ENCODE data around the gene KCNJ10. TPM values are rescaled to one million over a fixed set of nuclear protein-coding genes. Genes with fewer than 3 reads are reported as not detected.

Gene KCNJ10
- total and polyA plus RNA-seq, 2 donors (not counting 3 experiments of a cell fraction or from before 2014, with no cell fraction given): not detected

GRCh38 chr1:160022330-160023310 is 47.3 kb downstream of the KCNJ10 start:
- no peak overlapping the region for H3K27ac ChIP-seq (ENCODE audit: insufficient read depth, low read depth, low read length)
- H3K27me3 ChIP-seq (ENCODE audit: control insufficient read depth in 2 of 2, insufficient read depth in 2 of 2, low read length in 2 of 2): peaks cover 11 to 13% of the 10 kb centered on the region in 2 experiments
- no peak overlapping the region for H3K4me2 ChIP-seq (ENCODE audit: insufficient read depth, low read length)
- H3K4me3 ChIP-seq (replicated peaks in 1 of 3; ENCODE audit: insufficient read depth in 1 of 3, low read depth in 1 of 3, low read length in 3 of 3): no peak overlapping the region
- ChIA-PET CTCF (interaction anchor here (2.0 to 3.4 kb wide), 3 partner anchors 15 to 21 kb away, joined by 5 to 32 read pairs (median 13); no protein-coding TSS in a partner anchor), POLR2A (no interaction called here)
- H3K9ac ChIP-seq (replicated peaks; ENCODE audit: extremely low read depth, insufficient read depth, low read length): no peak overlapping the region
- dilution Hi-C loops (cut with MboI; ENCODE audit: extremely low pct_ligation_motif_present, low sequenced_read_pairs) (no loop called here), intact Hi-C loops (cut with micrococcal nuclease) (no loop called here)
- H3K36me3 ChIP-seq (ENCODE audit: control insufficient read depth in 2 of 2, extremely low read depth in 1 of 2, insufficient read depth in 2 of 2, low read length in 2 of 2): no peaks in the 10 kb centered on the region
- no peaks in the 10 kb centered on the region for H3K9me3 ChIP-seq (replicated peaks; ENCODE audit: control insufficient read depth, insufficient read depth, low read length)
- no peak overlapping the region for H2AFZ ChIP-seq (ENCODE audit: low read depth, low read length)
- no peak for FAIRE-seq
- H3K4me1 ChIP-seq (ENCODE audit: control insufficient read depth, extremely low read depth, insufficient read depth, low read length): no peaks in the 10 kb centered on the region
- H3K79me2 ChIP-seq (ENCODE audit: control insufficient read depth, insufficient read depth, low read length): no peaks in the 10 kb centered on the region
- no peaks in the 10 kb centered on the region for H4K20me1 ChIP-seq (replicated peaks; ENCODE audit: control insufficient read depth, extremely low read depth, insufficient read depth, low read length)
- no peak for TF ChIP-seq POLR2AphosphoS5 (IDR thresholded peaks at IDR 0.05; ENCODE audit: insufficient read depth, low read depth, low read length)
- TF ChIP-seq JUN (IDR thresholded peaks at IDR 0.05; ENCODE audit: borderline replicate concordance, insufficient read depth, insufficient read length, low read depth): no peak
- TF ChIP-seq EZH2 (IDR thresholded peaks at IDR 0.05; ENCODE audit: borderline replicate concordance, low read depth, low read length, severe bottlenecking): no peak
- TF ChIP-seq MYC (IDR thresholded peaks at IDR 0.05; ENCODE audit: low read depth, low read length): no peak
- no peak for TF ChIP-seq MAX (IDR thresholded peaks at IDR 0.05; ENCODE audit: insufficient read depth, insufficient read length)
- no peak for TF ChIP-seq GATA2 (IDR thresholded peaks at IDR 0.05; ENCODE audit: insufficient read depth, insufficient read length, low read depth, low read length)
- TF ChIP-seq POLR2A (IDR thresholded peaks at IDR 0.05; ENCODE audit: low read depth, low read length): no peak
- TF ChIP-seq FOS (IDR thresholded peaks at IDR 0.05; ENCODE audit: borderline replicate concordance, insufficient read depth, low read length): no peak
- TF ChIP-seq CTCF (IDR thresholded peaks at IDR 0.05; ENCODE audit: extremely low read depth in 1 of 2, insufficient read depth in 1 of 2, low read depth in 1 of 2, low read length in 2 of 2): no peak
- no peaks in the 10 kb centered on the region for H3K9me1 ChIP-seq (replicated peaks; ENCODE audit: control insufficient read depth, extremely low read depth, insufficient read depth, low read length)
- no TSS peak for BruUV-seq (replicated peaks)
- no peak for DNase-seq (ENCODE audit: low read depth, low spot score)

All from endothelial cell of umbilical vein (primary cell).